Measurements from ENCODE around the gene CMTM6. TPM values are rescaled to one million over a fixed set of nuclear protein-coding genes. Genes with fewer than 3 reads are reported as not detected.
A peak's percentile ranks its signal among the peaks of the same experiment; 100 is the strongest.
"Not testable (repeated sequence)": the region's sequence is repeated elsewhere in the genome, so short reads cannot be mapped to it uniquely, and the experiment has no call there.

CMTM6 gene
- total RNA-seq, 1 donor from 2014 or later = 44.7 TPM

- DNase-seq (ENCODE audit: low read depth) = no peak
Measured at GRCh38 chr3:32500231-32500630, 2.4 kb downstream of the CMTM6 start.

- no peak for DNase-seq (ENCODE audit: low read depth)
Measured at GRCh38 chr3:32499585-32499984, 3.1 kb downstream of the CMTM6 start.

GRCh38 chr3:32498992-32499391 lies 3.7 kb downstream of the CMTM6 start:
- DNase-seq (ENCODE audit: low read depth) = no peak

GRCh38 chr3:32498252-32498651 lies 4.4 kb downstream of the CMTM6 start:
- DNase-seq (ENCODE audit: low read depth) = no peak

GRCh38 chr3:32495609-32496008 lies 7.0 kb downstream of the CMTM6 start:
- peak; percentile 29 for DNase-seq (ENCODE audit: low read depth)

GRCh38 chr3:32495085-32495484 lies 7.6 kb downstream of the CMTM6 start:
- DNase-seq (ENCODE audit: low read depth) = no peak

- DNase-seq (ENCODE audit: low read depth) = peak; percentile 56
Measured at GRCh38 chr3:32493437-32494414, 8.9 kb downstream of the CMTM6 start.

GRCh38 chr3:32492684-32493436 lies 9.8 kb downstream of the CMTM6 start:
- DNase-seq (ENCODE audit: low read depth) = no peak

GRCh38 chr3:32488474-32489008 lies 14.1 kb downstream of the CMTM6 start:
- no peak for DNase-seq (ENCODE audit: low read depth)

GRCh38 chr3:32487781-32488473 lies 14.7 kb downstream of the CMTM6 start:
- DNase-seq (ENCODE audit: low read depth) = no peak

GRCh38 chr3:32484436-32484835 lies 18.2 kb downstream of the CMTM6 start:
- DNase-seq (ENCODE audit: low read depth) = no peak

GRCh38 chr3:32483772-32484171 lies 18.9 kb downstream of the CMTM6 start:
- no peak for DNase-seq (ENCODE audit: low read depth)

GRCh38 chr3:32482693-32483092 lies 20.0 kb downstream of the CMTM6 start:
- DNase-seq (ENCODE audit: low read depth) = no peak

GRCh38 chr3:32481791-32482631 lies 20.6 kb downstream of the CMTM6 start:
- peak; percentile 74 for DNase-seq (ENCODE audit: low read depth)

- no peak for DNase-seq (ENCODE audit: low read depth)
Measured at GRCh38 chr3:32480604-32481003, 22.0 kb downstream of the CMTM6 start.

- DNase-seq (ENCODE audit: low read depth) = no peak
Measured at GRCh38 chr3:32474201-32474600, 28.5 kb downstream of the CMTM6 start.

- not testable (repeated sequence) for DNase-seq (ENCODE audit: low read depth)
Measured at GRCh38 chr3:32472151-32472550, 30.5 kb downstream of the CMTM6 start.

- no peak for DNase-seq (ENCODE audit: low read depth)
Measured at GRCh38 chr3:32471246-32471645, 31.4 kb downstream of the CMTM6 start.

GRCh38 chr3:32470362-32470761 lies 32.3 kb downstream of the CMTM6 start:
- DNase-seq (ENCODE audit: low read depth) = no peak

- DNase-seq (ENCODE audit: low read depth) = no peak
Measured at GRCh38 chr3:32469151-32469874, 33.3 kb downstream of the CMTM6 start.
